DND-41 (cell line): ENCODE results near the gene MLLT6.

Experiments used
- ATAC-seq: fragments of 200-7000 bp; cut with Tn5 transposase; 3 replicates; pipeline ENCODE4 v1.9.1; 2021; ENCODE audit warnings: low read depth; ENCODE audit not compliant: insufficient read depth
- DNase-seq: peaks from one replicate; pipeline ENCODE4 v3.0.0-alpha.2; 2020
- H2AFZ ChIP-seq: 2 replicates; pipeline ENCODE4 v1.6.0; 2012; ENCODE audit warnings: low read depth, low read length
- H3K27ac ChIP-seq: 2 replicates; pipeline ENCODE4 v1.5.1; 2012; ENCODE audit warnings: low read length, inconsistent platforms
- H3K27me3 ChIP-seq: fragments of 200-600 bp; sonication (generic); 2 replicates; pipeline ENCODE4 v1.6.0; 2012; ENCODE audit warnings: low read length, mild to moderate bottlenecking, inconsistent platforms; ENCODE audit not compliant: insufficient read depth, poor library complexity
- H3K36me3 ChIP-seq: 2 replicates; pipeline ENCODE4 v1.5.1; 2012; ENCODE audit warnings: low read length, inconsistent platforms; ENCODE audit not compliant: insufficient read depth
- H3K4me1 ChIP-seq: 2 replicates; pipeline ENCODE4 v1.5.1; 2012; ENCODE audit warnings: mild to moderate bottlenecking, low read length; ENCODE audit not compliant: insufficient read depth
- H3K4me2 ChIP-seq: 2 replicates; pipeline ENCODE4 v1.6.0; 2012; ENCODE audit warnings: mild to moderate bottlenecking, moderate library complexity, low read length, inconsistent platforms; ENCODE audit not compliant: insufficient read depth
- H3K4me3 ChIP-seq, 2 experiments: fragments of 200-600 bp in 1 of 2; shearing (Covaris generic) in 1 of 2; 2 replicates each; pipeline ENCODE4 v1.5.1; 2012 to 2016; ENCODE audit warnings: inconsistent platforms in 2 of 2, low read length in 2 of 2, mild to moderate bottlenecking in 2 of 2, low read depth in 1 of 2, moderate library complexity in 1 of 2
- H3K79me2 ChIP-seq: 2 replicates; pipeline ENCODE4 v1.6.0; 2012; ENCODE audit warnings: low read length, inconsistent platforms; ENCODE audit not compliant: insufficient read depth
- H3K9ac ChIP-seq: 2 replicates; pipeline ENCODE4 v1.6.0; 2012; ENCODE audit warnings: low read depth, mild to moderate bottlenecking, inconsistent platforms, low read length, moderate library complexity
- H3K9me3 ChIP-seq: 2 replicates; pipeline ENCODE4 v1.5.1; 2012; ENCODE audit warnings: low read length, moderate library complexity, mild to moderate bottlenecking, inconsistent platforms; ENCODE audit not compliant: insufficient read depth, severe bottlenecking
- H4K20me1 ChIP-seq: 2 replicates; pipeline ENCODE4 v1.6.0; 2012; ENCODE audit warnings: low read length; ENCODE audit not compliant: insufficient read depth
- EZH2 ChIP-seq: IDR thresholded peaks from 3 replicates; pipeline ENCODE4 v1.6.1; 2012; ENCODE audit warnings: borderline replicate concordance, low read depth, mild to moderate bottlenecking, moderate library complexity, low read length, inconsistent platforms; ENCODE audit not compliant: severe bottlenecking
- TF ChIP-seq, protein P1 (sequence below): IDR thresholded peaks from 2 replicates; pipeline ENCODE4 v1.5.1; 2012; ENCODE audit warnings: borderline replicate concordance, low read length, moderate library complexity, mild to moderate bottlenecking; ENCODE audit not compliant: poor library complexity, severe bottlenecking; ENCODE audit errors: extremely low read depth

Gene MLLT6

DNA sequence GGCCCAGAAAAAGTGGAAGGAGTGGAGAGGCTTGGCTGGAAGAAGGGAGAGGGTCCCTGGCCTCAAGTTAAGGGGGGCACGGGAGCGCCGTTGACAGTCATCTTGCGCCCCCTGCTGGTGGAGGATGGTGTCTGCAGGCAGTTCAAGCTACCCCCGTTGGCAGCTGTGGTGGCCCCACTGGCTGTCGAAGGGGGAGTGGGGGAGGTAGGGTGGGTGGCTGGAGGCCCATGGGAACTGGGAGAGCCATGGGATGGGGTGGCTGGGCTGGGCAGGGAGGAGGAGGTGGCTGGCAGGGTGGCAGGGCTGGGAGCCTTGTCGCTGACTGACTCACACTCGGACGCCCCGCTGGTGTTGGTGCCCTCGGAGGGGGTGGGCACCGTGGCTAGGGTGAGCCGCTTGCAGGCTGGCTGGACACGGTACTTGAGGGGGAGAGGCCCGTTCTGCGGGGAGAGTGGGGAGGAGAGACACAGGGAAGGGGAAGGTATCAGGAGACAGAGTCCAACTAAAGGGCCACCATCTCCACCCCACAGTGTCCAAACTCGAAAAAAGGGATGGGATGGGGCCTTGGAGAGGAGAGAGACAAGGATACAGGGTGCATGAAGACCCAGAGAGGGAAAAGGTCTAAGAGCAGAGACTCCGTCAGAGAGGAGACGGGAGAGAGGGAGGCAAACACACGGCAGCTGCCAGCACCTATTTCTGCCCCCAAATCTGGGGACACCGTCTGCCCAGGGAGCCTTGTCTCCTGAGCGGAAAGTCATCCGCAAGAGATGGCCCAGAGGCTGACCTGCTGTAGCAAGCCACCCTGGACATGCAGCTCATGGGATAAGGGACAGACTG, 30.3 kb downstream of the MLLT6 start:
- H3K36me3 ChIP-seq = peaks cover 72% of the 10 kb centered on the region
- ATAC-seq = peak; percentile 62
- peaks cover 30% of the 10 kb centered on the region for H3K79me2 ChIP-seq
- H3K4me1 ChIP-seq = peaks cover 36% of the 10 kb centered on the region
- no peak overlapping the region for H3K4me3 ChIP-seq
- H2AFZ ChIP-seq = no peak overlapping the region
- H4K20me1 ChIP-seq = peaks cover 37% of the 10 kb centered on the region
- no peaks in the 10 kb centered on the region for H3K27me3 ChIP-seq
- H3K9me3 ChIP-seq = no peaks in the 10 kb centered on the region
- DNase-seq = peak; percentile 81
- no peak for TF ChIP-seq EZH2
- TF ChIP-seq, protein P1, sequence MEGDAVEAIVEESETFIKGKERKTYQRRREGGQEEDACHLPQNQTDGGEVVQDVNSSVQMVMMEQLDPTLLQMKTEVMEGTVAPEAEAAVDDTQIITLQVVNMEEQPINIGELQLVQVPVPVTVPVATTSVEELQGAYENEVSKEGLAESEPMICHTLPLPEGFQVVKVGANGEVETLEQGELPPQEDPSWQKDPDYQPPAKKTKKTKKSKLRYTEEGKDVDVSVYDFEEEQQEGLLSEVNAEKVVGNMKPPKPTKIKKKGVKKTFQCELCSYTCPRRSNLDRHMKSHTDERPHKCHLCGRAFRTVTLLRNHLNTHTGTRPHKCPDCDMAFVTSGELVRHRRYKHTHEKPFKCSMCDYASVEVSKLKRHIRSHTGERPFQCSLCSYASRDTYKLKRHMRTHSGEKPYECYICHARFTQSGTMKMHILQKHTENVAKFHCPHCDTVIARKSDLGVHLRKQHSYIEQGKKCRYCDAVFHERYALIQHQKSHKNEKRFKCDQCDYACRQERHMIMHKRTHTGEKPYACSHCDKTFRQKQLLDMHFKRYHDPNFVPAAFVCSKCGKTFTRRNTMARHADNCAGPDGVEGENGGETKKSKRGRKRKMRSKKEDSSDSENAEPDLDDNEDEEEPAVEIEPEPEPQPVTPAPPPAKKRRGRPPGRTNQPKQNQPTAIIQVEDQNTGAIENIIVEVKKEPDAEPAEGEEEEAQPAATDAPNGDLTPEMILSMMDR = peak; percentile 98
- no peak overlapping the region for H3K9ac ChIP-seq
- H3K27ac ChIP-seq = peak overlapping the region; percentile 37; the same call in 1 of the 2 replicates
- peak overlapping the region; percentile 6; the same call in 1 of the 2 replicates for H3K4me2 ChIP-seq

DNA sequence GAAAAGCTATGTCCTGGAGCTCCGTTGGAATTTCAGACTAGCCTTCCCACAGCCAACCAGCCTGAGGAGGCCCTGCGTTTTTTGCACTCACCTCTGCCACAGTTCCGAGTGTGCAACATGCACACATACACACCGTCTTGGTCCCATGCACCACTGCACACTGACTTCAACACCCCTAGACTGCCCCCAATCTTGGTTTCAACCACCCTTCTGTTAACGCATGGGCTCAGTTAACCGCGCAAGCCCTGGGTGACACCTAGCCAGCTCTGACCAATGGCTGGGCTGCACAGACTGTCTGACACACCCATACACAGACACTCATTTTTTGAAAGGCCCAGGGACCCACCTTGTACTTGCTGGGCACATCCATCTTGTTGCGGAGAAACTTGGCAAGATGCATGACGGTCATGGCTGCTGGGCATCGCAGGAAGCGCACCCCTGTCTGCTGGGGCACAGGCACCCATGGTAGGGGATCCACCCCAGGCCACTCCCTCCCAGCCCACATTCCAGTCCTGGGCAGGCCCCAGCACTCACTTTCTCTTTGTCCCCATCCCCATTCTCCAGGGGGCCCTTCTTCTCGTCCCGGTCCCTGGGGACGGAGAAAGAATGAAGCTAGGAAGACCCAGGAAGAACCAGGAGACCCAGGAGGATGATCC, 33.1 kb downstream of the MLLT6 start:
- Histone ChIP-seq H3K4me2 (no peak overlapping the region), H3K79me2 (peaks cover 31% of the 10 kb centered on the region), H3K36me3 (peaks cover 56% of the 10 kb centered on the region), H3K27me3 (no peaks in the 10 kb centered on the region), H3K27ac (no peak overlapping the region), H4K20me1 (peaks cover 43% of the 10 kb centered on the region; the same call in 1 of the 2 replicates), H3K4me1 (peaks cover 15% of the 10 kb centered on the region), H3K9me3 (no peaks in the 10 kb centered on the region), H3K9ac (no peak overlapping the region), H2AFZ (no peak overlapping the region), H3K4me3 (no peak overlapping the region)
- no peak for DNase-seq
- no peak for TF ChIP-seq EZH2
- TF ChIP-seq, protein P1 = no peak
- no peak for ATAC-seq

DNA sequence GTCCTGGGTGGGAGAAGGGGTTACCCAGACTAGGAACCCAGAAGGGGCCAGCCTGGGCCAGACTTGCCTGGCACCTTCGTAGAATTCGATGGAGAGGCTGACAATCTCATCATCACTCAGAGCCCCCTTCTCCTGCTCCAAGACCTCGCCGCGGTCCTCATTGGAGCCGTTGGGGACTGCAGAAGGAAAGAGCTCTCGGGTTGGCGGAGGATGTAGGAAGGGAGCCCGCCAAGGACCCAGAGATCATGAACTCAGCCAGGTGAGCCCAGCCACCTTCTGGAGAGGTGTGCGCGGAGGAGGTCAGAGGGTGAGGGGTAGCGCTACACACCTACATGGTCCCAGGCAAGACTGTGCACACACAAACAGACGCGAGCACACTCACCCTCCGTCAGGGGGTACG, 33.6 kb downstream of the MLLT6 start:
- Histone ChIP-seq H3K9me3 (no peaks in the 10 kb centered on the region), H3K27ac (no peak overlapping the region), H3K79me2 (peaks cover 35% of the 10 kb centered on the region), H4K20me1 (peaks cover 44% of the 10 kb centered on the region; the same call in 1 of the 2 replicates), H3K4me2 (no peak overlapping the region), H2AFZ (no peak overlapping the region), H3K4me3 (no peak overlapping the region), H3K36me3 (peaks cover 51% of the 10 kb centered on the region), H3K27me3 (no peaks in the 10 kb centered on the region), H3K4me1 (peaks cover 17% of the 10 kb centered on the region), H3K9ac (no peak overlapping the region)
- no peak for TF ChIP-seq EZH2
- TF ChIP-seq, protein P1 = no peak
- DNase-seq (no peak), ATAC-seq (no peak)
